ENCODE results near the gene KRT1.
"Not testable (repeated sequence)": the region's sequence is repeated elsewhere in the genome, so short reads cannot be mapped to it uniquely, and the experiment has no call there.

KRT1 gene

GRCh38 chr12:52681526-52682380 lies 1.5 kb upstream of the KRT1 start:
- no peak for DNase-seq

GRCh38 chr12:52679875-52680274 lies 332 bp downstream of the KRT1 start:
- DNase-seq: no peak

GRCh38 chr12:52677671-52678070 lies 2.5 kb downstream of the KRT1 start:
- DNase-seq: no peak

- no peak for DNase-seq
Measured at GRCh38 chr12:52677126-52677525, 3.1 kb downstream of the KRT1 start.

GRCh38 chr12:52676163-52676562 lies 4.0 kb downstream of the KRT1 start:
- no peak for DNase-seq

- no peak for DNase-seq
Measured at GRCh38 chr12:52675301-52675701, 4.9 kb downstream of the KRT1 start.

- DNase-seq: no peak
Measured at GRCh38 chr12:52674433-52674775, 5.8 kb downstream of the KRT1 start.

- no peak for DNase-seq
Measured at GRCh38 chr12:52673713-52674432, 6.3 kb downstream of the KRT1 start.

- no peak for DNase-seq
Measured at GRCh38 chr12:52673217-52673616, 7.0 kb downstream of the KRT1 start.

- no peak for DNase-seq
Measured at GRCh38 chr12:52672321-52672933, 7.8 kb downstream of the KRT1 start.

- no peak for DNase-seq
Measured at GRCh38 chr12:52670961-52671360, 9.2 kb downstream of the KRT1 start.

GRCh38 chr12:52670506-52670905 lies 9.7 kb downstream of the KRT1 start:
- DNase-seq: no peak

GRCh38 chr12:52669941-52670340 lies 10.3 kb downstream of the KRT1 start:
- not testable (repeated sequence) for DNase-seq

GRCh38 chr12:52669426-52669825 lies 10.8 kb downstream of the KRT1 start:
- no peak for DNase-seq

- no peak for DNase-seq
Measured at GRCh38 chr12:52667931-52668330, 12.3 kb downstream of the KRT1 start.

- DNase-seq: peak in 1 of 2 experiments; percentile 6
Measured at GRCh38 chr12:52667509-52667908, 12.7 kb downstream of the KRT1 start.

- DNase-seq: no peak
Measured at GRCh38 chr12:52666471-52666870, 13.7 kb downstream of the KRT1 start.

GRCh38 chr12:52663420-52663819 lies 16.8 kb downstream of the KRT1 start:
- DNase-seq: no peak

GRCh38 chr12:52662918-52663229 lies 17.3 kb downstream of the KRT1 start:
- DNase-seq: no peak

GRCh38 chr12:52662093-52662917 lies 17.9 kb downstream of the KRT1 start:
- DNase-seq: no peak

- no peak for DNase-seq
Measured at GRCh38 chr12:52661668-52662067, 18.5 kb downstream of the KRT1 start.

- no peak for DNase-seq
Measured at GRCh38 chr12:52660934-52661499, 19.2 kb downstream of the KRT1 start.

GRCh38 chr12:52659951-52660350 lies 20.3 kb downstream of the KRT1 start:
- DNase-seq: no peak

Measured in NCI-H1930 (cell line).